ENCODE results near the gene IMMP2L.

DNA sequence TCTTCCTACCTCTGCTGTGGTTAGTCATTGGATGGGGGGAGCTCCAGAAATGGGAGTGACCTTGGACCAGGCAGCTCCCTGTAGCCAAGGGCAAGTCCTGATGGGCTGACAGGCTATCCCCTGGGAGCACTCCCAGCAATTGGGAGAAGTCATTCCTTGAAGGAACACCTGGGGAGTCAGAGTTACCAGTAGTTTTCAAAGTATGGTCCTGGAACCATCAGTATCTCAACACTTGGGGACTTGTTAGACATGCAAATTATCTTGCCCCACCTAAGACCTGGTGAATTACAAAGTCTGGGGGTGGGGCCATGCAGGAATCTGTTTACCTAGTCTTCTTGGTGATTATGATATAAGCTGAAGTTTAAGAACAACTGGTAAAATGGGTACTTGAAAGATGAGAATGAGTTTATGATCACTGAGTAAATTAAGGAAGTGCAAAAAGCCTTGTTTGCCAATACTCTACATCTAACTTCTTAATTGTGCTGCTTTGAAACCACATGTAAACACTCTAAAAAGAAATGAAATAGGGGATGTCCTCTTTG is 758.6 kb downstream of the IMMP2L start:
- TF ChIP-seq, protein P1, sequence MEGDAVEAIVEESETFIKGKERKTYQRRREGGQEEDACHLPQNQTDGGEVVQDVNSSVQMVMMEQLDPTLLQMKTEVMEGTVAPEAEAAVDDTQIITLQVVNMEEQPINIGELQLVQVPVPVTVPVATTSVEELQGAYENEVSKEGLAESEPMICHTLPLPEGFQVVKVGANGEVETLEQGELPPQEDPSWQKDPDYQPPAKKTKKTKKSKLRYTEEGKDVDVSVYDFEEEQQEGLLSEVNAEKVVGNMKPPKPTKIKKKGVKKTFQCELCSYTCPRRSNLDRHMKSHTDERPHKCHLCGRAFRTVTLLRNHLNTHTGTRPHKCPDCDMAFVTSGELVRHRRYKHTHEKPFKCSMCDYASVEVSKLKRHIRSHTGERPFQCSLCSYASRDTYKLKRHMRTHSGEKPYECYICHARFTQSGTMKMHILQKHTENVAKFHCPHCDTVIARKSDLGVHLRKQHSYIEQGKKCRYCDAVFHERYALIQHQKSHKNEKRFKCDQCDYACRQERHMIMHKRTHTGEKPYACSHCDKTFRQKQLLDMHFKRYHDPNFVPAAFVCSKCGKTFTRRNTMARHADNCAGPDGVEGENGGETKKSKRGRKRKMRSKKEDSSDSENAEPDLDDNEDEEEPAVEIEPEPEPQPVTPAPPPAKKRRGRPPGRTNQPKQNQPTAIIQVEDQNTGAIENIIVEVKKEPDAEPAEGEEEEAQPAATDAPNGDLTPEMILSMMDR (optimal IDR thresholded peaks at IDR 0.05 in 1 of 3, IDR thresholded peaks at IDR 0.05 in 1 of 3, conservative IDR thresholded peaks at IDR 0.05 in 1 of 3; ENCODE audit: extremely low read depth in 1 of 3, insufficient read depth in 2 of 3, low read length in 3 of 3): no peak
- no peak for TF ChIP-seq EZH2 (IDR thresholded peaks at IDR 0.05; ENCODE audit: low read length)

Measured in keratinocyte (primary cell).